NCI-H2081 treated with DMSO at 0.1 percent for 48 hours (cell line): Measurements from ENCODE around the gene WDFY2.
"Not testable (repeated sequence)": the region's sequence is repeated elsewhere in the genome, so short reads cannot be mapped to it uniquely, and the experiment has no call there.

Experiments used
- DNase-seq: peaks from one replicate; lab custom pipeline; 2025; lab: John Stamatoyannopoulos, UW

The WDFY2 gene, protein sequence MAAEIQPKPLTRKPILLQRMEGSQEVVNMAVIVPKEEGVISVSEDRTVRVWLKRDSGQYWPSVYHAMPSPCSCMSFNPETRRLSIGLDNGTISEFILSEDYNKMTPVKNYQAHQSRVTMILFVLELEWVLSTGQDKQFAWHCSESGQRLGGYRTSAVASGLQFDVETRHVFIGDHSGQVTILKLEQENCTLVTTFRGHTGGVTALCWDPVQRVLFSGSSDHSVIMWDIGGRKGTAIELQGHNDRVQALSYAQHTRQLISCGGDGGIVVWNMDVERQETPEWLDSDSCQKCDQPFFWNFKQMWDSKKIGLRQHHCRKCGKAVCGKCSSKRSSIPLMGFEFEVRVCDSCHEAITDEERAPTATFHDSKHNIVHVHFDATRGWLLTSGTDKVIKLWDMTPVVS

DNA sequence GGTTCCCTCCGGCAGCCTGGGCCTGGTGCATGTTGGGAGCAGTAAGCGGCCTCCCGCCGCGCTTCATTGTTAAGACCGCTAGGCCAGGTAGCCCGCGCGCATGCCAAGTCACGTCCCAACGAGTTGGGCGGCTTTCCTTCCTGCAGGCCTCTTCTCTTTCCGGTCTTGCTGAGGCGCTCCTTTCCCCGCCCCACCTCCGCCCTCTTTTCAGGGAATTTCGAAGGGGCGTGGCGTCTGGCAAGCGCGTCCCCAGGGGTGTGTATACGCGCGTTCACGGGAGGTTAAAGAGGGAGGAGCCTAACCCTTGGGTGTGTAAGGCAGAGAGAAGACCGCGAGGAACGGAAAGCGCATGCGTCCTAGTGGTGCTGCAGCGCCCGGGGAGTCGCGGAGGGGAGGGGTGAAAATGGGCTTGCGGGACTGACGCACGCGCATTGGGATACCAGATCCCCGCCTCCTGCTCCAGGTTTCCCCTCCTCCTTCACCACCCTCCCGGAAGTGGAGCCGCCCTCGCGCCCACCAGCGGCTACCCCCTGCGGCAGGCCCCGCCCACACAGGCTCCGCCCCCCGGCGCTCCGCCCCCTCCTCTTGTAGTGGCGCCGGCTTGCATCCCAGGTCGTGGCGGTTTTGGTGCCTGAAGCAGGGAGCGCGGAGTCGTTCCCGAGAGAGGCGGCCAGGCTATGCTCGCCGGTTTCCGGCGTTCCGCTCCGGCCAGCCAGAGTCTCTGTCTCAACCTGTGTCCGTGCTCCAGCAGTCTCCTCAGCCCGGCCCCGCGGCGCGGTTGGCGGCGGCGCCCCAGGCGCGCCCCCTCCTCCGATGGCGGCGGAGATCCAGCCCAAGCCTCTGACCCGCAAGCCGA lies at the start of gene WDFY2:
WDFY2 (plus strand) TSS at position 588 of the 856 bp plus-strand sequence; CDS start at position 814, 226 bp downstream.
- DNase-seq, result peak; percentile 99

DNA sequence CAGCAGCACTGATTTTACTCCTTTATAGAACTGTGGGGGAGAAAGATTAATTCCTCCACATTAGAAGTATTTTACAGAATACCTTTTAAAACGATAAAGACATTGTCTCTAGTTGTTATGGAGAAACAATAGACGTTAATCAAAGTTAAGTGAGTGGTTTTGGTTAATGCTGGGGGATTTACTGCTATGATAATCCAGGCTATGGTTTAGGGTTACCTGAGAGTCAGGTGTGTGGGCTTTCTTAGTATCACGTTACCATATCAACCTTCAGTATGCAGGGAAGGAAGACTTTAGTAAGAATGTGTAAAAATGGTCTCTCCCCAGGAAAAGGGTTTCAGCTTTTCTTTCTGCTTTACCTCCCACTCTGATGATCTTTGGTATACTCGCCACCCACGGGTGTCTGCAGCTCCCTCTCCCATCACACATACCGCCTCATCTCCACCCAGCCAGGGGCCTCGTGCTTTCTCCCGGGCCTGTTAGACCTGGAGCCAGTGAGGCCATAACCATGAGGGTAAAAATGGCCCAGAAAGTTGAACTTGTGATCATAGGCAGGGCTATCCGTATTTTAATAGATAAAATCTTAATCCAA lies 45.6 kb upstream of the WDFY2 start:
- DNase-seq, result no peak

DNA sequence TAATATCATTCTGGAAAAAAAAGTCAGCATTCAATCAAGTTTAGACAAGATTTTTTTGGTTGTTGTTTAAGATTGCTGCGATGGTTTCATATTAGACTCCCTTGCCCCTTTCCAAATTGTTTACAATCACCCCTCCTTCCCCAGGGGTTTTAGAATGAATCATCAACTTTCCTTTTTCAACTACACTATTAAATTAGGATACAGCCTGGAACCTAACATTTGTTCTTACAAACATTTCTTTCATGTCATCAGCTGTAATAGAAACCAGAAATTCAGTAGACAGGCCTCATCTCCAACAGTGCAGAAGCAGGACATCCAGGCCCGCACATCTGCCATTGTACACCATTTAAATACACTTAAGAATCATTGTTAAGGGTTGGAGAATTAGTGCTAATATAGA lies 44.4 kb upstream of the WDFY2 start:
- DNase-seq, result no peak

DNA sequence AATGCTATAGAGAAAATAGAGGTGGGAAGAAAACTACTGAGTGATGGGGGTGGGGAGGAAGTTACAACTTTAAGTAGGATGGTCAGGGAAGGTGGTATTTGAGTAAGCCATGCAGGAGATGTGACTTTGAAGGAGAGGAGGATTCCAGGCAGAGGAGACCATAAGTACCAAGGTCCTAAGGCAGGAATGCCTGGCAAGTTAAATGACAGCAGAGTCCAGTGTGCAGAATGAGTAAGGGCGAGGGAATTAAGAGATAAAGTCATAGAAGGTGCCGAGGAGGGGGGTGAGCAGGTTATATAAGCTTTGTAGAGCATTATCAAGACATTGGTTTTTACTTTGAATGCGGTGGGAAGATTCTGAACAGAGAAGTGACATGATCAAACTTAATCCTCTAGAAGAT lies 43.2 kb upstream of the WDFY2 start:
- no peak for DNase-seq

DNA sequence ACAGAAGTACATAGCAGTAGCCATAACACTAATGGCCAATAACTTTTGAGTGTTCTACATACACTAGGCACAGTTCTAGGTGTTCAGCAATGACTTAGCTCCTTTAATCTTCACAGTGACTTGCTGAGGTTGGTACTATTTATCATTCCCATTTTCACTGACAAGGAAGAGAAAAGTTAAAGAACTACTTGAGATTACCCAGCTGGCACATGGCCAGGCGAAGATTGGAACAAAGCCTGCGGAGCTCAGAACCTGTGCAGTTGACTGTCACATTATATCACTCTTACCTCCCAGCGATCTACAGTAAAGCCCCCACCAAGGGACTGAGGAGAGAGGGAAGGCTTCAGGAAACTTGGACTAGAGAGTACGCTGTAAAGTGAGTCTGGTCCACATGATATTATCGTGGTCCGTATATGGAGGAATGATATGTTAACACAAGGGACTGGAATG lies 42.4 kb upstream of the WDFY2 start:
- DNase-seq, result no peak

DNA sequence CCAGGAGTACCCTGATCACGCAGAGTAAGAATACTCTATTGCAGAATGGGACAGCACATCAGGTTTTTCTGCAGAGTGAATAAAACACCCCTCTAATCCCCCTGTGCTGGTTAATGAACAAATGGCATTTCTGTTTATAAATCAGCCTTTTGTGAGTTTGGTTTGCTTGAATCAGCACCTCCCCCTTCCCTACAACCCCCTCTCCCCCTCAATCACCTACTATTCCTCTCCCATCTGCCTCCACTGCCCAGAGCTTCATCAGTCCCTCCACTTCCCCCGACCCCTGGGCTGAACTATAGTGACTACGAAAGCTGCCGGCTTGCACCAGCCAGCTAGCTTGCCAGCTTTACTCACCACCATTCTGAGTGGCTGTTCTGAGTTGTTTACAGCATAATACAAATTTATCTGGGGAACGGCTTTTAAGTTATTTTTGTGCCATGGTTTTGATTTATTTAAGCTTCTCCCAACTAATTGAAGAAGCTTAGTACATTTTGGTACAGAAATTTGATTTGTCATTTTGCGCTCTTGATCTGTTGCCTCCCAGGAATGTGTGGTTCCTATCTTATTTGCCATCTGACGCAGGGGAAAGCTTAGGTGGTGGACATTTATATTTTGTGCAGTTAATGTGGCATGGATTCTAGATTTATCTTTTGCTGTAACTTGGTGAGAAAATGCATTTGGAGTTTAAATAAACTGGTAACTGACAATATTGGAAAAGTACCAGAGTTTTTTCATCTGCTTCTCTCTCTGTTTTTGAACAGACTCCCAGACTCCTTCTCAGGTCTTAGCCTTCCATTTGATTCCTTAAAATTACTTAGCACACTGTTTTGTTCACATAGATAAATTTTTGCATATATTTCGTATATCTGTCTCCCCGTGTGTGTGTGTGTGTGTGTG lies 41.7 kb upstream of the WDFY2 start:
- DNase-seq, result no peak

DNA sequence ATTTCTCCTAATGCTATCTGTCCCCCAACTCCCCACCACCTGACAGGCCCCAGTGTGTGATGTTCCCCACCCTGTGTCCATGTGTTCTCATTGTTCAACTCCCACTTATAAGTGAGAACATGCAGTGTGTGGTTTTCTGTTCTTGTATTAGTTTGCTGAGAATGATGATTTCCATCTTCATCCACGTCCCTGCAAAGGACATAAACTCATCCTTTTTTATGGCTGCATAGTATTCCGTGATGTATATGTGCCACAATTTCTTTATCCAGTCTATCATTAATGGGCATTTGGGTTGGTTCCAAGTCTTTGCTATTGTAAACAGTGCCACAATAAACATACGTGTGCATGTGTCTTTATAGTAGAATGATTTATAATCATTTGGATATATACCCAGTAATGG lies 38.8 kb upstream of the WDFY2 start:
- not testable (repeated sequence) for DNase-seq

DNA sequence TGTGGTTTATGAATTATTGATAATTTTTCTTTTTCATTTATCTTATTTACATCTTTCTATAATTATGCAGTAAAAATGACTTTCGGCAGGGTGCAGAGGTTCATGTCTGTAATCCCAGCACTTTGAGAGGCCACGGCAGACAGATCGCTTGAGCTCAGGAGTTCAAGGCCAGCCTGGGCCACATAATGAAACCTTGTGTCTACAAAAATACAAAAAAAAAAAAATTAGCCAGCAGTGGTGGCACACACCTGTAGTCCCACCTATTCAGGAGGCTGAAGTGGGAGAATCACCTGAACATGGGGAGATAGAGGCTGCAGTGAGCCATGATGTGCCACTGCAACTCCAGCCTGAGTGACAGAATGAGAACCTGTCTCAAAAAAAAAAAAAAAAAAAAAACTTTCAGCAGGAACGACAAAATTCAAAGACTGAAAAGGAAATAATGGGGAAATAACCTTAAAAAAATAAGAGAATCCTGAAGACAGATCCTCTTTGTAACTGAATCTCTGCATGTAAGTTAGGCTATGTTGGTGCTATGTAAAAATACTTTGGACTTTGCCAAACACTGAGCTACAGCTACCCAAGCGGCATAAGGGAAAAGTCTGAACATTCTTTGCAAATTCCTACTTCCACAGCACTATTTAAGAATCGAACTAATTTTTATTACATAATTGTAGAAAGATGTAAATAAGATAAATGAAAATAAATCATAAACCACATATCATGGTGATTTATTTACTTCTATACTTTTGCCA lies 36.7 kb upstream of the WDFY2 start:
- DNase-seq, result no peak

DNA sequence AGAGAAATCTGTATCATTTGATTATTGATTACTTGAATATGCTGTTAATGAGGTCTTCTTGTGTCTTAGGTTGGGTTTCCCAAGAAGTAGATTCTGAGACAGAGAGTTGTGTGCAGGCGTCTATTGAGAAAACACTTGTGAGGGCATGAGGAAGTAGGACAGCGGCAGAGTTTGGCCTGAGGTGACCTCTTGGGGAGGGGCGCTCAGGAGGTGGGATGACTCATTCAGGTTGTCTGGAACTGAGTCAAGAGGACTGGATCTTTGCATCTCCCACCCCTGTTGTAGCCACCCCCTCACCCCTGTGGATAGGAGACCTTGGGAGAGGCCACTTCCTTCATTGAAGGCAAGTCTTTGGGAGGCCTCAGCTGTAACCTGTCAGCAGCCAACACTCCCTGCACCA lies 35.2 kb upstream of the WDFY2 start:
- no peak for DNase-seq

DNA sequence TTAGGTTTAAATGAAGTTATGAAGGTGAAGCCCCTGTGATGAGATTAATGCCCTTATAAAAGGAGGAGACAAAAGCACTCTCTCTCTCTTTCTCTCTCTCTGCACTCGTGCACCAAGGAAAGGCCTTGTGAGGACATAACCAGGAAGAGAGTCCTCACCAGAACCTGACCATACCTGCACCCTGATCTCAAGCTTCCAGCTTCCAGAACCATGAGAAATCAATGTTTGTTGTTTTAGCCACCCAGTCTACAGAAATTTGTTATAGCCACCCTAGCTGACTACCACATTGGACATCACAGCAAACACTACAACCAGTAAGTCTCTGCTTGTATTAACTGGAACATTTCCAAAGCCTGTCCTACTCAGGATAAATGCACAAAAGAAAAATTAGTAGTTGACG lies 34.7 kb upstream of the WDFY2 start:
- no peak for DNase-seq

DNA sequence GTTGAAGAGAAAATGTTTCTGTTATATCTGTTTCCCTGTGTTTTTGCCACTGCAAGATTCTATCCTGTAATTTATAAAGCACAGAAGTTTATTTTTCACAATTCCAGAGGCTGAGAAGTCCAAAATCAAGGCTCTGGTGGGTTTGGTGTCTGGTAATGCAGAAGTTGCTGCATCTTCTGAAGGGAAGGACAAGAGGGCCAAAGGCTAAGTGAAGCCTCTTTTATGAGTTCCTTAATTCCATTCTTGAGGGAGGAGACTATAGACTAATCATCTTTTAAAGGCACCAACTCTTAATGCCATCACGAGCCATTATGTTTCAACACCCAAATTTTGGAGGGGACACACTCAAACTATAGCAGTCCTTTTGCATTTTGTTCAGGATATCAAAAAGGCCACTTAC lies 34.1 kb upstream of the WDFY2 start:
- no peak for DNase-seq

DNA sequence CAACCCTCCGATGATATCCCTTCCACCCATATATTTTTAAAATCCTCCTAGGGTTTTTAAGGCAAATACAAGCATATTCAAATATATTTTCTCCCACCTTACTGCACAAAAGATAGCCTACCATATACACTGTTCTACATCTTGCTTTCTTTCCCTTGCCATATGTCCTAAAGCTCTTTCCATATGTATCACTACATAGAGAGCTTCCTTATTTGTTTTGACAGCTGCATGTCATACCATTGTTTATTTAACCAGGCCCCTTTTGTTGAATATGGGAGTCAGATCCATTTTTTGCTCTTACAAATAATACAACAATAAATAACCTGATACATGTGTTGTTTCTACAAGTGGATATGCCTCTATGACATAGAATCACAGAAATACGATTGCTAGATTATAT lies 32.8 kb upstream of the WDFY2 start:
- no peak for DNase-seq

DNA sequence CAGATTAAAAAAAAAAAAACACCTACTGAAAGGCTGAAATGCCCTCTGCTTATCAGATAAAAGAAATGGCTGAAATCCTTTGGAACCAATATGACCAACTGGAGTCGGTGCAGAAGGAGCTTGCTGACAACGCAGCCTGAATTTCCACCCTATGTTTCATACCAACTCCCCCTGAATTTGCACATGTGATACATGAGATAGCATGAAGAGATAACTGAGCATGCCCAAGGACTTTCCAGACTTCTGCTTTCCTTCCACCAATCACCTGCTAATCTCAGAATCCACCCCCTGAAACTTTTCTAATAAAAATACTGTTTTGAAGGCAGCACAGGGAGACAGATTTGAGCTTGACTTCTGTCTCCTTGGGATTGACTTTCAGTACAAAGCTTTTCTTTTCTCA lies 32.2 kb upstream of the WDFY2 start:
- no peak for DNase-seq

DNA sequence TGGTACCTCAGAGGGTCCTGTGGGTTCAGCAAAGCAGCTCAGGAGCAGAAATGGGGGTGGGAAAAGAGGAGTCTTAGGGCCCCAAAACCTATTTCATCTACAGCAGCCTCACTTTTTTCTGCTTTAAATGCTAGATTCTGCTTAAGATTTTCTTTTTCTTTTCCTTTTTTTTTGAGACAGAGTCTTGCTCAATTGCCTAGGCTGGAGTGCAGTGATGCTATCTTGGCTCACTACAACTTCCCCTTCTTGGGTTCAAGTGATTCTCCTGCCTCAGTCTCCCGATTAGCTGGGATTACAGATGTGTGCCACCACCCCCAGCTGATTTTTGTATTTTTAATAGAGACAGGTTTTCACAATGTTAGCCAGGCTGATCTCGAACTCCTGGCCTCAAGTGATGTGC lies 30.7 kb upstream of the WDFY2 start:
- DNase-seq, result no peak

DNA sequence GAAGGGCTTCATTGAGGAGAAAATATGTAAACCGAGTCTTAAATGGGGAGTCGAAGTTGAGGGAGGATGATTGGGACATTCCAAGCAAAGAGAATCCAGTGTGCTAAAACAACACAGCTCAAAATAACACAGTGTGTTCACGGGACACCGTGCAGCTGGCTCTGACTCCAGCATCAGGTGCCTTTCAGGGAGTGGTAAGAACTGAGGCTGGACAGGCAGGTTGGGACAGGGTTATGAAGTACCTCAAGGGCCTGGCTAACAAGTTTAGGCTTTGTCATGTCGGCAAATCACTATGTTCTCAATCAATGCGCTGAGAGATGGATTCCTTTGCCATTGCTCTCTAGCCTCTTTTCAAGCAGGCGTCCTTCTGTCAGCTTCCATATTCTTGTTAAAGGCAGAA lies 27.5 kb upstream of the WDFY2 start:
- DNase-seq, result no peak

DNA sequence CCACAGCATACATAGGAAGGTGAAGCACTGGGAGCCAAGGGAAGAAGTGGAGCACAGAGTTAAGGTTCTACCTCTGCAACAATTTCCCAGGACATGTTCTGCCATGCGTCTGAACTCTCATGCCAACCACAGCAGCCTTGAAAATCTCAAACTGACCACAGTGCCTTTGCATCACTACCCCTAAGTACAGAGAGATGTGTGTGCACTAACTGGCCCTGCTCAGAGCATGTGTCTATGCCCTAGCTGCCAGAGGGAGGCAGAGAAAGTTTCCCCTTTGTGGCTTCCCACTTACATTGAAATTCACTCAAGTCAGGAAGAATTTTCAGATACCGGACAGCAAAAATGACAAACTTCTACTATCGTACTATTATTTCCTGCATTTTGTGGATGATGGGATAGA lies 26.8 kb upstream of the WDFY2 start:
- DNase-seq, result no peak

DNA sequence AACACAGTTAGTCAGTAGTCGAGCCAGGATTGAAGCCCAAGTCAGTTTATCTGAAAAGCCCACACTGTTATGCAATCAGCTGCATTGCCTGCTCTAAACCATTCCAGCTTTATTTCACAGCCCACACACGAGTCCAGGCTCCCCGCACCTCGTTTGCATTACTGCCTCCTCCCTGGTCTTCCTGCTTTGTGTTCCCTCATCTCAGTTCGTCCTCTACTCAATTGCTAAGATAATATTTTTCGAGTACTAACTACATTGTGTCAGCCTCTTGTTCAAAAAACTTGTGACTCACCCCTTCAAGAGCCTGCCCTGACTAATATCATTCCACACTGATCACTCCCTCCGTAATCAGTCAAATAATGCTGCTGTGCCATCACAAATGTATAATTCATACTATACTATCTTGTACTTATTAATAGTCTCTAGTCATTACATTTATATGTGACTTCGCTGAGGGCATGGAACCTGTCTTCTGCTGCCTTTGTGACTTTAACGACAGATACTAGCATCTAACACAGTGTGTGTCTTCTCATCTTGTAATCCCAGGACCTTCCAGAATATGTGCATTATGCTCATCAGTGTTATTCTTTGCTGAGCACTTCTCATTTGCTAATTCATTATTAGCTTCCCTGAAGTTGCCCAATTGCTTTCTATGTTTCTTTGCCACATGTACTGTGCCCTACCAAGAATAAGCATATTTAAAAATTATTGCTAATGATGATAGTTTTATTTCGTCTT lies 26.2 kb upstream of the WDFY2 start:
- no peak for DNase-seq

DNA sequence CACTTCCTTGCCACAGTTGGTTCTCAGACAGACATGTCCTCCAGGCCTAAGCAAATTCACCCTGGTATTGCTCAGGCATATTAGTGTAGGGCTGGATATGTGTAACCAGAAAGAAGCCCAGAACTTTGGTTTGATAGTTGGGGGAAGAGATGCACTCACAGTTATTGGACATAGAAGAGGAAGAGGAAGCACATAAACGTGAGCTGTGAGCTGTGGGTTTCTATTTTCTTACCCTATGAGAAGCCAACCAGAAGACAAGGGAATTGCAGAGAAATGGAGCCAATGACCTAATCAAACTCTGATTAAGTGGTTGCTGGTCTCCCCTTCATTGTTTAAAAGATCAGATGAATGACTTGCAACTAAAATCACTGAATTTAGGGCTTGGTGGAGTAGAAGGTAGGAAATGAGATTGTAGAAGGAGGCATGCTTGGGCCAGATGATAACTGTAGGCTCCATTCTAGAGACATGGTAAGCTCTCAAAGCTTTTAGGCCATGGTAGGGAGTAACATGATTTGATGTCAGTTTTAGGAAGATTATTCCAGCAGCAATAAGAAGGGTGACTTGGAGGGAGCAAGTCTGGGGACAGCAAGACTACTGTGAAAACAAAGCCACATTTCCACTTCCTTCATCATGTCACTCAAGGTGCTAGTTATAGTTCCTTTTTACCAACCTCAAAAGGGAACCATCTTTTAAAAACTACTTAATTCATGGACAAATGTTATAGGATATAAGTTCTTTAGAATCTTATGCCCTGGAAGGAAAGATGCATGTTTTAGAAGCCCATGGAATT lies 24.1 kb upstream of the WDFY2 start:
- DNase-seq, result no peak

DNA sequence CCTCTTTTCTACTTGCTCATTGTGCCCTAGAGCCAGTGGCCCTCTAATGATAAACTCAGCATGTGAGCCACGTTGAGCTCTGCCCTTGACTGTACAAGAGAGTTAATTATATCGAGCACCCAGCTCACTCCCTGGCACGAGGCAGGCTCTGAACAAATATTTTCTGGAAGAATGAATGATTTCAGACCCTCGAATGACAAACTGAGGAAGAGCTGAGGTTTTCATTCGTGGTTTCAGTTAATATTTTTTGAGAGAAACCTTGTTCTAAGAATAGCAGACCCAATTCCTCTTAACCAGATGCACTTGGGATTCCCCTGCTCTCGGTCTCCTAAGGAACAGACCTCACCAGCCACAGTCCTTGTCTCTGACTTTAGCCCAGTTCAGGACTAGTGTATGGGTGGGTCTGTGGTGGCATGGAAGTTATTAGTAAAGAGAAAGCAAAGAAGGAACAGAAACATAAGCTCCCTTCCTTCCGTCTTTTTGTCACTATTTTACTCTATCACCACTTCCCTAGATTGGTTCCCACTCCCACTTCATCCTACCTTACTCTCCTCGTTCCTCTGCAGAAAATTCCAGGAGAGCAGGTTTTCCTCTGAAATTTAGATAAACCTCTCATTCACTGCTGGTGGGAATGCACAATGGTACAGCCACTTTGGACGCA lies 22.1 kb upstream of the WDFY2 start:
- DNase-seq, result no peak
